OCI-LY3 (cell line): ENCODE measurements around the gene BRINP1.

Experiments
- EZH2phosphoT487 ChIP-seq: fragments of 200-600 bp; shearing (Covaris generic); IDR thresholded peaks from 2 replicates; pipeline ENCODE4 v1.6.1; 2018; ENCODE audit warnings: antibody characterized with exemption, mixed run types, low read depth
- TF ChIP-seq, protein P1 (sequence below): fragments of 200-600, 300-600 bp; sonication (generic); IDR thresholded peaks from 2 replicates; pipeline ENCODE4 v1.5.1; 2014; ENCODE audit warnings: antibody characterized with exemption, low read length, low read depth

DNA sequence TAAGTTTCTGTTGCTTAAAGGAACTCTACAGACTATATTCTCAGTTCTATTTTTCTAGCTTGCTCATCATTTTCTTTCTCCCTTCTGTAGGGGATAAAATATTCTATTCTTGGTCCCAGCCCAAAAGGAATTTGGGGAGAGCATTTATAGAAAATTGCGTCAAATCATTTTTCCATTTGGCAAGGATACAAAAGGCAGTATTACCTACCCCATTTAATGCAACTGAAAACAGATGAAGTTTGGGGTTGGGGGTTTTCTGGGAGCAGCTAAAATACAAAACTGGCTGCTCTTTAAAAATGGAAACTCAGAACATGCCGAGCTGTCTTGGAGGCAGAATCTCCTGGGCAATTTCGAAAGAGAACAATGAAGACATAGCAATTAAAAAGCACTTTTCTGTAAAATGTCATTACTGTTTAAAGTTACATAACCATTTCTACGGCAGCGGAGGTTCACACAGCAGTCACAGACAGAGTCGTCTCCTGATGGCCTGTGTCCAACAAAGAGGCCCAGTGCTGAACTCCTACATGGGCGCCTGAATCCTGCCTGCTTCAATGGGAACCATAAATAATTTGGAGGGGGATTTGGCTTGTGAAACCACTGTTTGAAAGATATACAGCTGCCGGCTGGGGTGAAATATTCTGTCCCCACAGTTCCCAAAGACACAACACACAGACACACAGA, 152.4 kb downstream of the BRINP1 start:
- TF ChIP-seq, protein P1, sequence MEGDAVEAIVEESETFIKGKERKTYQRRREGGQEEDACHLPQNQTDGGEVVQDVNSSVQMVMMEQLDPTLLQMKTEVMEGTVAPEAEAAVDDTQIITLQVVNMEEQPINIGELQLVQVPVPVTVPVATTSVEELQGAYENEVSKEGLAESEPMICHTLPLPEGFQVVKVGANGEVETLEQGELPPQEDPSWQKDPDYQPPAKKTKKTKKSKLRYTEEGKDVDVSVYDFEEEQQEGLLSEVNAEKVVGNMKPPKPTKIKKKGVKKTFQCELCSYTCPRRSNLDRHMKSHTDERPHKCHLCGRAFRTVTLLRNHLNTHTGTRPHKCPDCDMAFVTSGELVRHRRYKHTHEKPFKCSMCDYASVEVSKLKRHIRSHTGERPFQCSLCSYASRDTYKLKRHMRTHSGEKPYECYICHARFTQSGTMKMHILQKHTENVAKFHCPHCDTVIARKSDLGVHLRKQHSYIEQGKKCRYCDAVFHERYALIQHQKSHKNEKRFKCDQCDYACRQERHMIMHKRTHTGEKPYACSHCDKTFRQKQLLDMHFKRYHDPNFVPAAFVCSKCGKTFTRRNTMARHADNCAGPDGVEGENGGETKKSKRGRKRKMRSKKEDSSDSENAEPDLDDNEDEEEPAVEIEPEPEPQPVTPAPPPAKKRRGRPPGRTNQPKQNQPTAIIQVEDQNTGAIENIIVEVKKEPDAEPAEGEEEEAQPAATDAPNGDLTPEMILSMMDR: no peak
- no peak for TF ChIP-seq EZH2phosphoT487
